GM21737 (cell line): ENCODE results near the gene CACNA1C.

Source experiments
- ATAC-seq: cut with Tn5 transposase; IDR thresholded peaks from one replicate; pipeline ENCODE4 v1.9.1; 2021; ENCODE audit warnings: mild to moderate bottlenecking, moderate library complexity; ENCODE audit not compliant: unreplicated experiment

The CACNA1C gene

GRCh38 chr12:2376908-2377657 lies 324.3 kb downstream of the CACNA1C start:
- ATAC-seq = no peak

- no peak for ATAC-seq
Observed at GRCh38 chr12:2378835-2379330, 326.1 kb downstream of the CACNA1C start.

- ATAC-seq = no peak
Observed at GRCh38 chr12:2380946-2381345, 328.2 kb downstream of the CACNA1C start.

GRCh38 chr12:2382370-2383155 lies 329.8 kb downstream of the CACNA1C start:
- no peak for ATAC-seq

- no peak for ATAC-seq
Observed at GRCh38 chr12:2383325-2384028, 330.7 kb downstream of the CACNA1C start.

GRCh38 chr12:2384029-2384386 lies 331.2 kb downstream of the CACNA1C start:
- ATAC-seq = no peak

- ATAC-seq = no peak
Observed at GRCh38 chr12:2384533-2385351, 332.0 kb downstream of the CACNA1C start.

GRCh38 chr12:2385529-2385928 lies 332.7 kb downstream of the CACNA1C start:
- ATAC-seq = no peak

GRCh38 chr12:2386566-2386965 lies 333.8 kb downstream of the CACNA1C start:
- ATAC-seq = no peak

GRCh38 chr12:2387103-2387834 lies 334.5 kb downstream of the CACNA1C start:
- ATAC-seq = peak; percentile 65

GRCh38 chr12:2389079-2389790 lies 336.4 kb downstream of the CACNA1C start:
- no peak for ATAC-seq

GRCh38 chr12:2390133-2390532 lies 337.3 kb downstream of the CACNA1C start:
- no peak for ATAC-seq

GRCh38 chr12:2390850-2391390 lies 338.1 kb downstream of the CACNA1C start:
- ATAC-seq = no peak

GRCh38 chr12:2391740-2392331 lies 339.0 kb downstream of the CACNA1C start:
- no peak for ATAC-seq

GRCh38 chr12:2393016-2393415 lies 340.2 kb downstream of the CACNA1C start:
- ATAC-seq = no peak

GRCh38 chr12:2393996-2394395 lies 341.2 kb downstream of the CACNA1C start:
- no peak for ATAC-seq

- no peak for ATAC-seq
Observed at GRCh38 chr12:2395354-2395977, 342.7 kb downstream of the CACNA1C start.

- ATAC-seq = no peak
Observed at GRCh38 chr12:2396448-2396871, 343.7 kb downstream of the CACNA1C start.
